Testis (tissue), 3 donors: Measurements from ENCODE around the gene MTARC1. TPM values are rescaled to one million over a fixed set of nuclear protein-coding genes. Genes with fewer than 3 reads are reported as not detected.

Experiments used
- DNase-seq: peaks from one replicate; pipeline ENCODE4 v3.0.0-alpha.2; 2019
- H3K27ac ChIP-seq, 2 donors: fragments of 200-600 bp; sonication (generic); one replicate each; pipeline ENCODE4 v1.5.1; 2019
- H3K27me3 ChIP-seq: fragments of 200-600 bp; sonication (generic); one replicate; pipeline ENCODE4 v1.5.1; 2019
- H3K36me3 ChIP-seq: fragments of 200-600 bp; sonication (generic); one replicate; pipeline ENCODE4 v1.5.1; 2017; ENCODE audit warnings: low read depth; ENCODE audit errors: missing control alignments
- H3K4me1 ChIP-seq: fragments of 200-600 bp; sonication (generic); one replicate; pipeline ENCODE4 v1.5.1; 2019
- H3K4me3 ChIP-seq, 2 donors: fragments of 200-600 bp; sonication (generic); one replicate each; pipeline ENCODE4 v1.5.1; 2017 to 2019
- H3K9me3 ChIP-seq: fragments of 200-600 bp; sonication (generic); one replicate; pipeline ENCODE4 v1.5.1; 2017
- POLR2A ChIP-seq: fragments of 450-650 bp; IDR thresholded peaks from one replicate; pipeline ENCODE4 v1.6.1; 2017; ENCODE audit warnings: antibody characterized with exemption, mild to moderate bottlenecking, moderate library complexity
- WGBS, 2 donors: methylation state at CpG; one replicate each; pipeline ENCODE4 v1.1.5; 2018; 5-methylcytosine and 5-hydroxymethylcytosine counted together
- intact Hi-C: fragments of 100-400 bp; cut with DNase I; formaldehyde crosslinking; loops from one replicate; pipeline ENCODE4 v1.15.1; 2023; ENCODE audit warnings: low total_unique reads
- polyA plus RNA-seq: library from polyadenylated mRNA; stranded (reverse); fragments of 350-450 nt; fragmentation: Illumina TruSeq; extraction: RNeasy Lipid Tissue Mini Kit (QIAGEN cat#74804); gene quantifications from one replicate; pipeline ENCODE4 v1.2.3, GENCODE V29; 2014; ENCODE audit warnings: low read depth, low replicate concordance; ENCODE audit not compliant: insufficient read depth
- total RNA-seq, 2 donors: library from RNA; depleted of rRNA; stranded (reverse); fragments of >200 nt; gene quantifications; one replicate each; pipeline ENCODE4 v1.2.3, GENCODE V29; 2016
- TF ChIP-seq, protein P1 (sequence below), 3 experiments: fragments of 450-650 bp in 2 of 3; fragments of 200-600 bp in 1 of 3; sonication (generic) in 1 of 3; IDR thresholded peaks; one replicate each; pipeline ENCODE4 v1.5.1; 2016 to 2019; ENCODE audit warnings: antibody characterized with exemption in 3 of 3, mild to moderate bottlenecking in 2 of 3, moderate library complexity in 1 of 3

MTARC1 gene
- total and polyA plus RNA-seq, 3 donors from 2014 or later: 0.93 to 2.3 (median 1.1) TPM

DNA sequence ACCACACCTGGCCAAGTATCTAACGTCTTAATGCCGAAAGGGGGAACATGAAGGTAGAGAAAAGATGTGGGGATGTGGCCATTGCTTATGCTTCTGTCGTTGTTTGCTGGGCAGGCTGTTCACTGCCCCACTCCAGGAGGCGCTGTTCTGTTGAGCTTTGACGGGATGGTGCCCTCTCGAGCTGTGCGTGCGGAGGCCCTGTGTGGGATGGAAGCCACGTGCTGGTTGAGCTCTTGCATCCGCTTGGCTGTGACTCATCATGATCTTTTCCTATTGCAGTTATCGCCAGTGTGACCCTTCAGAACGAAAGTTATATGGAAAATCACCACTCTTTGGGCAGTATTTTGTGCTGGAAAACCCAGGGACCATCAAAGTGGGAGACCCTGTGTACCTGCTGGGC, 26.3 kb downstream of the MTARC1 start:
- TF ChIP-seq, protein P1, sequence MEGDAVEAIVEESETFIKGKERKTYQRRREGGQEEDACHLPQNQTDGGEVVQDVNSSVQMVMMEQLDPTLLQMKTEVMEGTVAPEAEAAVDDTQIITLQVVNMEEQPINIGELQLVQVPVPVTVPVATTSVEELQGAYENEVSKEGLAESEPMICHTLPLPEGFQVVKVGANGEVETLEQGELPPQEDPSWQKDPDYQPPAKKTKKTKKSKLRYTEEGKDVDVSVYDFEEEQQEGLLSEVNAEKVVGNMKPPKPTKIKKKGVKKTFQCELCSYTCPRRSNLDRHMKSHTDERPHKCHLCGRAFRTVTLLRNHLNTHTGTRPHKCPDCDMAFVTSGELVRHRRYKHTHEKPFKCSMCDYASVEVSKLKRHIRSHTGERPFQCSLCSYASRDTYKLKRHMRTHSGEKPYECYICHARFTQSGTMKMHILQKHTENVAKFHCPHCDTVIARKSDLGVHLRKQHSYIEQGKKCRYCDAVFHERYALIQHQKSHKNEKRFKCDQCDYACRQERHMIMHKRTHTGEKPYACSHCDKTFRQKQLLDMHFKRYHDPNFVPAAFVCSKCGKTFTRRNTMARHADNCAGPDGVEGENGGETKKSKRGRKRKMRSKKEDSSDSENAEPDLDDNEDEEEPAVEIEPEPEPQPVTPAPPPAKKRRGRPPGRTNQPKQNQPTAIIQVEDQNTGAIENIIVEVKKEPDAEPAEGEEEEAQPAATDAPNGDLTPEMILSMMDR (IDR thresholded peaks at IDR 0.05): no peak
- no peak for TF ChIP-seq POLR2A
- no peak for DNase-seq
- no peaks in the 10 kb centered on the region for H3K27me3 ChIP-seq
- no peak overlapping the region for H3K4me3 ChIP-seq
- H3K27ac ChIP-seq: no peak overlapping the region
- H3K36me3 ChIP-seq: no peaks in the 10 kb centered on the region
- WGBS, 2 donors: 88 to 100% methylated on average over 10 to 12 of the region's 12 CpGs
- no peaks in the 10 kb centered on the region for H3K9me3 ChIP-seq
- H3K4me1 ChIP-seq: no peaks in the 10 kb centered on the region
- intact Hi-C loops: no loop called here

DNA sequence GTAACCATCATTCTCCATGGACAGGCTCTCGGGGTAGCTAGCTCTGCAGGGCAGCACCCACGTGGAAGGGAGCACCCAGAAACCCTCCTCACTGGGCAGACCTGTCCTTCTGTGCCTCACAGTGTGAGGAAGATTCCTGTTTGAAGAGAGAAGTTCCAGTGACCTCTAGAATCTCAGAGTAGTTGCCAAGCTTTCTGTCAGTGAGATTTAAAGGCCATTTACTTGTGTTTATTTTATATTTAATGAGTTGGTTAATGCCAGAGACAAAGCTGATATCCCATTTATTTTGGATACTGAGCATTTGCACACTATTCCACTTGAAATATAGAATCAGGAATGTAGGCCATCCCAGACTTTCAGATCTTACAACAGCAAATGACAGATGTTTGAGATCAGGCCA, 28.7 kb downstream of the MTARC1 start:
- TF ChIP-seq POLR2A: no peak
- TF ChIP-seq, protein P1 (IDR thresholded peaks at IDR 0.05): no peak
- H3K36me3 ChIP-seq: no peaks in the 10 kb centered on the region
- H3K4me3 ChIP-seq: no peak overlapping the region
- no peak overlapping the region for H3K27ac ChIP-seq
- WGBS, 2 donors: 89 to 91% methylated on average over 2 of the region's 2 CpGs
- H3K27me3 ChIP-seq: no peaks in the 10 kb centered on the region
- intact Hi-C loops: no loop called here
- no peaks in the 10 kb centered on the region for H3K4me1 ChIP-seq
- no peaks in the 10 kb centered on the region for H3K9me3 ChIP-seq
- no peak for DNase-seq

DNA sequence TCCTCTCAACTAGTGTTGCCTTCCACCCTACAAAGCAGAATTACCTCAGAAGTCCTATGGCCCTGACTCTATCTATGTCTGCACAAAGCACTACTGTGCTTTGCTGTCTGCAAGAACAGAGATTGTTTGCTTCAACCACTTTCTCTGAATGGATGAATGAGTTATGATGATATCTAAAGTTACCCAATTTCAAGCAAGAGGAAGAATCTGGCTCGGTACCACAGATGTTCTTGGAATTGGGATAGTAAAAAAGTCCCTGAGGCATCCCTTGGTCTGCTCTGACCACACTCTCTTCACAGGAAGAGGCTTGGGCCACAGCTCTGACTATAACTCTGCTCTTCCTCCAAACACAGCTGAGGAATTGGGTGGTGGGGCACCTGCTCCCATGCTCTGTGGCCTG, 31.2 kb downstream of the MTARC1 start:
- intact Hi-C loops: no loop called here
- DNase-seq: no peak
- 82 to 92% methylated on average over 1 of the region's 1 CpG for WGBS, 2 donors
- Histone ChIP-seq H3K9me3 (no peaks in the 10 kb centered on the region), H3K27me3 (no peaks in the 10 kb centered on the region), H3K4me1 (no peaks in the 10 kb centered on the region), H3K36me3 (no peaks in the 10 kb centered on the region), H3K27ac (no peak overlapping the region), H3K4me3 (no peak overlapping the region)
- TF ChIP-seq POLR2A: no peak
- TF ChIP-seq, protein P1 (IDR thresholded peaks at IDR 0.05): no peak

DNA sequence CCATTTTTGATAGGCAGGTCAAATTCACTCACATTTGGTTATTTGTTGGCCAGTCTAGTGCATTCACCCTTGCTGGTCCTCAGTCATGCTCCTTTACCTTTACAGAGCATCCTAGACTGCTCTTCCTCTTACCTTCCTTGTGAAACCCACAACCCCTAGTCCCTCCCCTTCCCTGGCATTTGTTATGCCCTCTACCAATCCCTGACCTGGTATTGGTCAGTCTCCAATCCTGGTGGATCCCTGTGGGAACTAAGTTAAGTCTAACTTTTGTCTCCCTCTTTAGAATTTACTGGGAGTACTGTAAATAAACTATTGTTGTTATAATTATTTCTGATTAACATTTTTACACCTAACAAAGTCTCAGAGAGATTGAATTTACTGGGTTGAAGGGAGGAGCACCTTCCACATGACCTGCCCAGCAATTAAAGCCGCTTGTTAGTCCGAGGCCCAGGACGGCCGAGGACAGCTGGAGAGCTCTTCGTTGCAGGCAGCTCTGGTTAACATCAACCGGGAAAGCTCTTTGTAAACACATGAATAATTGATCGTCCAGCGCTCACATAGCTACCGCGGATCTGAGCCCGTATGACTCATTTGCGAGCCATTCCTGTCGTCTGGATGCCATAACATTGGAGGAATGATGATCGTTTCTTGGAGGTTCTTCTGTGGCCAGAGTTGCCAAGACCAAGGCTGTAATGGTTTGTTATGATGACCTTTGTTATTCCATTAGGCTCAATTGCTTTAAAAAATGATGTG, 31.9 kb downstream of the MTARC1 start:
- TF ChIP-seq POLR2A: no peak
- TF ChIP-seq, protein P1 (IDR thresholded peaks at IDR 0.05): no peak
- intact Hi-C loops: no loop called here
- H3K27me3 ChIP-seq: no peaks in the 10 kb centered on the region
- H3K36me3 ChIP-seq: no peaks in the 10 kb centered on the region
- no peaks in the 10 kb centered on the region for H3K9me3 ChIP-seq
- WGBS, 2 donors: 46 to 58% methylated on average over 14 of the region's 14 CpGs
- H3K4me3 ChIP-seq: no peak overlapping the region
- no peak for DNase-seq
- H3K4me1 ChIP-seq: no peaks in the 10 kb centered on the region
- H3K27ac ChIP-seq: no peak overlapping the region

DNA sequence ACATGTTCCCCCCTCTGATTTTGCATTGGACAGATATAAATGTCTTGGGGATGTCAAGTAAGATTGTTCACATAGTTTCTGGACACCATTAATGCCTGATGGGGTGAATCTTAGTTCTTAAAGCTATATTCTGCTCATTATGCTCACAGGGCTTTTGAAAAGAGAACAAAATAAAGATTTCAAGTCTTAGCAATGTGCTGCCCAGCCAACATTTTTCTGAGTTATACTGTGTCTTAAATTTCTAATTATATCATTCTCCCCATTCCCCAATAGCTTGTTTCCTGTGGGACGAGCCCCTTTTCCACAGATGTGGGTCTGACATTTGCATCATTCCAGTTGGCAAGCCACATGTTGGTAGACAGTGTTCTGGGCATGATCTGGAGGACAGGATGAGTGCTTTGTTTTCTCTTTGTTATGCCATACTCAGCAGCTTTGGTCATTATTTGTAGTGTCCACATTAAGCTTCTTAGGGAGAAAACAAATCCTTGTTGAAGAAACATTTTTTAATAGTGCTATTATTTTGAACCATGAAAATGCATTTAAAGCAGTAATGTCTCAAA, 32.8 kb downstream of the MTARC1 start:
- 56 to 70% methylated on average over 1 of the region's 1 CpG for WGBS, 2 donors
- Histone ChIP-seq H3K27me3 (no peaks in the 10 kb centered on the region), H3K27ac (no peak overlapping the region), H3K4me3 (no peak overlapping the region), H3K36me3 (no peaks in the 10 kb centered on the region), H3K9me3 (no peaks in the 10 kb centered on the region), H3K4me1 (no peaks in the 10 kb centered on the region)
- no peak for DNase-seq
- TF ChIP-seq POLR2A: no peak
- TF ChIP-seq, protein P1 (IDR thresholded peaks at IDR 0.05): no peak
- intact Hi-C loops: no loop called here
